DMS153 treated with DMSO at 0.1 percent for 48 hours (cell line): Measurements from ENCODE around the gene CD1D.

Experiments used
- DNase-seq: peaks from one replicate; lab custom pipeline; 2025; ENCODE audit not compliant: unreplicated experiment; lab: John Stamatoyannopoulos, UW

The CD1D gene

GRCh38 chr1:158180741-158181576 is at the start of gene CD1D:
TSS of gene CD1D (plus strand) at chr1:158180895. CDS start at chr1:158181102, 207 bp downstream.
- no peak for DNase-seq

- no peak for DNase-seq
Measured at GRCh38 chr1:158131217-158131616, 49.5 kb upstream of the CD1D start.

GRCh38 chr1:158140764-158141192 is 39.9 kb upstream of the CD1D start:
- DNase-seq: no peak

GRCh38 chr1:158145173-158145719 is 35.4 kb upstream of the CD1D start:
- DNase-seq: no peak

- DNase-seq: no peak
Measured at GRCh38 chr1:158146165-158146564, 34.5 kb upstream of the CD1D start.

GRCh38 chr1:158146739-158147138 is 34.0 kb upstream of the CD1D start:
- DNase-seq: no peak

- DNase-seq: no peak
Measured at GRCh38 chr1:158147401-158147800, 33.3 kb upstream of the CD1D start.

- DNase-seq: no peak
Measured at GRCh38 chr1:158147869-158148268, 32.8 kb upstream of the CD1D start.

GRCh38 chr1:158148468-158148867 is 32.2 kb upstream of the CD1D start:
- DNase-seq: no peak

- DNase-seq: no peak
Measured at GRCh38 chr1:158149175-158149574, 31.5 kb upstream of the CD1D start.

- peak; percentile 94 for DNase-seq
Measured at GRCh38 chr1:158149577-158150269, 31.0 kb upstream of the CD1D start.

GRCh38 chr1:158150523-158150922 is 30.2 kb upstream of the CD1D start:
- no peak for DNase-seq

GRCh38 chr1:158153179-158153578 is 27.5 kb upstream of the CD1D start:
- no peak for DNase-seq

GRCh38 chr1:158153746-158154444 is 26.8 kb upstream of the CD1D start:
- no peak for DNase-seq

GRCh38 chr1:158154501-158154900 is 26.2 kb upstream of the CD1D start:
- DNase-seq: no peak

GRCh38 chr1:158155673-158156072 is 25.0 kb upstream of the CD1D start:
- no peak for DNase-seq

- no peak for DNase-seq
Measured at GRCh38 chr1:158159597-158159996, 21.1 kb upstream of the CD1D start.

GRCh38 chr1:158161446-158161845 is 19.2 kb upstream of the CD1D start:
- DNase-seq: no peak

- DNase-seq: no peak
Measured at GRCh38 chr1:158163000-158163947, 17.4 kb upstream of the CD1D start.

GRCh38 chr1:158169105-158169504 is 11.6 kb upstream of the CD1D start:
- no peak for DNase-seq
